ENCODE results near the gene CREB5. TPM values are rescaled to one million over a fixed set of nuclear protein-coding genes. Genes with fewer than 3 reads are reported as not detected.

Gene CREB5
- total RNA-seq, 1 experiment from 2014 or later: 1.3 TPM

DNA sequence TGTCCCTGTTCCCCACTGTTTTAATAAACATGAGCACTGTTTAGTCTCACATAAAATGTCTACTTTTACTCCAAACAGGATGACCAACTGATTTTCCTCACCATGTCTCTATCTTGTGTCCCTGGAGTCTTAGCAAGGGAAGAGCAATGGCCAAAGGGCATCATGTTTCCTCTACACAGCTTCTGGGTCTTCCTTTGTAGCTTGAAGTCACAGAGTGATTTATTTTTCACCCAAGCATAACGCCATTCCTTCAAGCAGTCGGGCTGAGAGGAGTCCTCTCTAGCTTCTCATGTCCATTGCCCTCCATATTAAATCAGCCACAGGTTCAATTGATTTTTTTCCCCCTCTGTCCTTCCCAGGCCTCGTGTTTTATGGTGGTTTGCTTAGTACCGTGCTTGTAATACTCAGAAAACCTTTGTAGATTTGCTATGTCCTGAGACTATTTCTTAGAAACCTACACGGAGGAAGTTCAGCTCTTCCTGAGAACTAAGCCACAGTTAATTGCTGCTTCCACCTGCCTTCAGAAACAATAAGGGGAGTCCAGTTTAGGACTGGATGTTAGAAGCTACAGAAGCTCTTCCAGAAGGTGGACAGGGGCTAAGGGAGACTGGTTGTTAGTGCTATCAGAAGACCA, 178.8 kb downstream of the CREB5 start:
- CTCF ChIA-PET: interaction anchor here (1.2 kb wide), 1 partner anchor 292 kb away, joined by 3 read pairs; no protein-coding TSS in a partner anchor
- Mint-ChIP-seq H3K4me1 (no peaks in the 10 kb centered on the region), H3K4me3 (no peak overlapping the region), H3K36me3 (no peaks in the 10 kb centered on the region), H3K9me3 (no peaks in the 10 kb centered on the region), H3K27me3 (ENCODE audit: low read depth) (no peaks in the 10 kb centered on the region; the same call in 1 of the 2 replicates), H3K27ac (no peak overlapping the region)
- TF ChIP-seq GRHL2 (CRISPR knock-in tag; IDR thresholded peaks at IDR 0.05; ENCODE audit: insufficient replicate concordance, severe bottlenecking) (no peak), ELF4 (CRISPR knock-in tag; IDR thresholded peaks at IDR 0.05; ENCODE audit: low read depth) (no peak)
- TF ChIP-seq, protein P1, sequence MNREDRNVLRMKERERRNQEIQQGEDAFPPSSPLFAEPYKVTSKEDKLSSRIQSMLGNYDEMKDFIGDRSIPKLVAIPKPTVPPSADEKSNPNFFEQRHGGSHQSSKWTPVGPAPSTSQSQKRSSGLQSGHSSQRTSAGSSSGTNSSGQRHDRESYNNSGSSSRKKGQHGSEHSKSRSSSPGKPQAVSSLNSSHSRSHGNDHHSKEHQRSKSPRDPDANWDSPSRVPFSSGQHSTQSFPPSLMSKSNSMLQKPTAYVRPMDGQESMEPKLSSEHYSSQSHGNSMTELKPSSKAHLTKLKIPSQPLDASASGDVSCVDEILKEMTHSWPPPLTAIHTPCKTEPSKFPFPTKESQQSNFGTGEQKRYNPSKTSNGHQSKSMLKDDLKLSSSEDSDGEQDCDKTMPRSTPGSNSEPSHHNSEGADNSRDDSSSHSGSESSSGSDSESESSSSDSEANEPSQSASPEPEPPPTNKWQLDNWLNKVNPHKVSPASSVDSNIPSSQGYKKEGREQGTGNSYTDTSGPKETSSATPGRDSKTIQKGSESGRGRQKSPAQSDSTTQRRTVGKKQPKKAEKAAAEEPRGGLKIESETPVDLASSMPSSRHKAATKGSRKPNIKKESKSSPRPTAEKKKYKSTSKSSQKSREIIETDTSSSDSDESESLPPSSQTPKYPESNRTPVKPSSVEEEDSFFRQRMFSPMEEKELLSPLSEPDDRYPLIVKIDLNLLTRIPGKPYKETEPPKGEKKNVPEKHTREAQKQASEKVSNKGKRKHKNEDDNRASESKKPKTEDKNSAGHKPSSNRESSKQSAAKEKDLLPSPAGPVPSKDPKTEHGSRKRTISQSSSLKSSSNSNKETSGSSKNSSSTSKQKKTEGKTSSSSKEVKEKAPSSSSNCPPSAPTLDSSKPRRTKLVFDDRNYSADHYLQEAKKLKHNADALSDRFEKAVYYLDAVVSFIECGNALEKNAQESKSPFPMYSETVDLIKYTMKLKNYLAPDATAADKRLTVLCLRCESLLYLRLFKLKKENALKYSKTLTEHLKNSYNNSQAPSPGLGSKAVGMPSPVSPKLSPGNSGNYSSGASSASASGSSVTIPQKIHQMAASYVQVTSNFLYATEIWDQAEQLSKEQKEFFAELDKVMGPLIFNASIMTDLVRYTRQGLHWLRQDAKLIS (CRISPR knock-in tag; IDR thresholded peaks at IDR 0.05; ENCODE audit: borderline replicate concordance): no peak
- TF ChIP-seq, protein P2, sequence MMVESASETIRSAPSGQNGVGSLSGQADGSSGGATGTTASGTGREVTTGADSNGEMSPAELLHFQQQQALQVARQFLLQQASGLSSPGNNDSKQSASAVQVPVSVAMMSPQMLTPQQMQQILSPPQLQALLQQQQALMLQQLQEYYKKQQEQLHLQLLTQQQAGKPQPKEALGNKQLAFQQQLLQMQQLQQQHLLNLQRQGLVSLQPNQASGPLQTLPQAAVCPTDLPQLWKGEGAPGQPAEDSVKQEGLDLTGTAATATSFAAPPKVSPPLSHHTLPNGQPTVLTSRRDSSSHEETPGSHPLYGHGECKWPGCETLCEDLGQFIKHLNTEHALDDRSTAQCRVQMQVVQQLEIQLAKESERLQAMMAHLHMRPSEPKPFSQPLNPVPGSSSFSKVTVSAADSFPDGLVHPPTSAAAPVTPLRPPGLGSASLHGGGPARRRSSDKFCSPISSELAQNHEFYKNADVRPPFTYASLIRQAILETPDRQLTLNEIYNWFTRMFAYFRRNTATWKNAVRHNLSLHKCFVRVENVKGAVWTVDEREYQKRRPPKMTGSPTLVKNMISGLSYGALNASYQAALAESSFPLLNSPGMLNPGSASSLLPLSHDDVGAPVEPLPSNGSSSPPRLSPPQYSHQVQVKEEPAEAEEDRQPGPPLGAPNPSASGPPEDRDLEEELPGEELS (CRISPR knock-in tag; IDR thresholded peaks at IDR 0.05): no peak
- TF ChIP-seq, protein P3, sequence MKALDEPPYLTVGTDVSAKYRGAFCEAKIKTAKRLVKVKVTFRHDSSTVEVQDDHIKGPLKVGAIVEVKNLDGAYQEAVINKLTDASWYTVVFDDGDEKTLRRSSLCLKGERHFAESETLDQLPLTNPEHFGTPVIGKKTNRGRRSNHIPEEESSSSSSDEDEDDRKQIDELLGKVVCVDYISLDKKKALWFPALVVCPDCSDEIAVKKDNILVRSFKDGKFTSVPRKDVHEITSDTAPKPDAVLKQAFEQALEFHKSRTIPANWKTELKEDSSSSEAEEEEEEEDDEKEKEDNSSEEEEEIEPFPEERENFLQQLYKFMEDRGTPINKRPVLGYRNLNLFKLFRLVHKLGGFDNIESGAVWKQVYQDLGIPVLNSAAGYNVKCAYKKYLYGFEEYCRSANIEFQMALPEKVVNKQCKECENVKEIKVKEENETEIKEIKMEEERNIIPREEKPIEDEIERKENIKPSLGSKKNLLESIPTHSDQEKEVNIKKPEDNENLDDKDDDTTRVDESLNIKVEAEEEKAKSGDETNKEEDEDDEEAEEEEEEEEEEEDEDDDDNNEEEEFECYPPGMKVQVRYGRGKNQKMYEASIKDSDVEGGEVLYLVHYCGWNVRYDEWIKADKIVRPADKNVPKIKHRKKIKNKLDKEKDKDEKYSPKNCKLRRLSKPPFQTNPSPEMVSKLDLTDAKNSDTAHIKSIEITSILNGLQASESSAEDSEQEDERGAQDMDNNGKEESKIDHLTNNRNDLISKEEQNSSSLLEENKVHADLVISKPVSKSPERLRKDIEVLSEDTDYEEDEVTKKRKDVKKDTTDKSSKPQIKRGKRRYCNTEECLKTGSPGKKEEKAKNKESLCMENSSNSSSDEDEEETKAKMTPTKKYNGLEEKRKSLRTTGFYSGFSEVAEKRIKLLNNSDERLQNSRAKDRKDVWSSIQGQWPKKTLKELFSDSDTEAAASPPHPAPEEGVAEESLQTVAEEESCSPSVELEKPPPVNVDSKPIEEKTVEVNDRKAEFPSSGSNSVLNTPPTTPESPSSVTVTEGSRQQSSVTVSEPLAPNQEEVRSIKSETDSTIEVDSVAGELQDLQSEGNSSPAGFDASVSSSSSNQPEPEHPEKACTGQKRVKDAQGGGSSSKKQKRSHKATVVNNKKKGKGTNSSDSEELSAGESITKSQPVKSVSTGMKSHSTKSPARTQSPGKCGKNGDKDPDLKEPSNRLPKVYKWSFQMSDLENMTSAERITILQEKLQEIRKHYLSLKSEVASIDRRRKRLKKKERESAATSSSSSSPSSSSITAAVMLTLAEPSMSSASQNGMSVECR (CRISPR knock-in tag; IDR thresholded peaks at IDR 0.05; ENCODE audit: borderline replicate concordance): no peak
- ATAC-seq (no peak), DNase-seq (ENCODE audit: low spot score) (no peak)
- POLR2A ChIA-PET: interaction anchor here (0.6 kb wide), 1 partner anchor 300 kb away, joined by 4 read pairs; no protein-coding TSS in a partner anchor

DNA sequence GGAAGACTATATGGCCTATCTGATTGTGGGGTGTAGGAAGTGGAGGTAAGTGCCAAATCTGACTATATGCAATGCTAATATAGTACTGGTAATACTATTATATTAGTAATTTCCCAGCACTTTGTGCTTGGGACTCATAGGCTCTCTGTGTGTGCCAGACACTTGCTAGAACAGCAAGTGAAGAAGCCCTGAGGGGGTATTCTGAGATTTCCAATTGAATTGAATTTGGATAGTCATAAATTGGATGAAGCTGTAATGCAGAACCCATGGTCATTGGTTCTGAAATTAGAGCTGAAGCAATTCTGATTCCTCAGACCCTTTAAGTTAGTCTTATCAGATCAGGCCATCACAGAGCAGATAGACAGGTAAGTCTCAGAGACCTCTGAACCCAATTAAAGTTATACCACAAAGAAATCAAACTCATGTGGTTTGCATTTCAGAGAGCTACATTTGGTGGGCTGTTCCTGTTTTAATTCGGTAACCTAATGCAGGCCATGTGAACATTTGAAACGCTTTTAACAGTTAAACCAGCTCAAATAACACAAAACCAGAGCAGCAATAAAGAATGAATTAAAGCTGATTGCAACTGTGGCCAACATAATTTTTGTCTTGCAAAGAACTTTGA, 179.5 kb downstream of the CREB5 start:
- ATAC-seq (no peak), DNase-seq (ENCODE audit: low spot score) (no peak)
- no peaks in the 10 kb centered on the region for H3K4me1 Mint-ChIP-seq
- H3K27ac Mint-ChIP-seq: no peak overlapping the region
- ChIA-PET CTCF (interaction anchor here (1.2 kb wide), 1 partner anchor 293 kb away, joined by 3 read pairs; no protein-coding TSS in a partner anchor), POLR2A (no interaction called here)
- no peaks in the 10 kb centered on the region for H3K36me3 Mint-ChIP-seq
- no peaks in the 10 kb centered on the region; the same call in 1 of the 2 replicates for H3K27me3 Mint-ChIP-seq (ENCODE audit: low read depth)
- no peak for TF ChIP-seq ZNF416 (CRISPR knock-in tag; IDR thresholded peaks at IDR 0.05)
- no peak for TF ChIP-seq SOX15 (CRISPR knock-in tag; IDR thresholded peaks at IDR 0.05)
- no peak for TF ChIP-seq SP1 (CRISPR knock-in tag; conservative IDR thresholded peaks at IDR 0.05)
- TF ChIP-seq, protein P4, sequence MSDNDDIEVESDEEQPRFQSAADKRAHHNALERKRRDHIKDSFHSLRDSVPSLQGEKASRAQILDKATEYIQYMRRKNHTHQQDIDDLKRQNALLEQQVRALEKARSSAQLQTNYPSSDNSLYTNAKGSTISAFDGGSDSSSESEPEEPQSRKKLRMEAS (CRISPR knock-in tag; IDR thresholded peaks at IDR 0.05): no peak
- TF ChIP-seq, protein P5, sequence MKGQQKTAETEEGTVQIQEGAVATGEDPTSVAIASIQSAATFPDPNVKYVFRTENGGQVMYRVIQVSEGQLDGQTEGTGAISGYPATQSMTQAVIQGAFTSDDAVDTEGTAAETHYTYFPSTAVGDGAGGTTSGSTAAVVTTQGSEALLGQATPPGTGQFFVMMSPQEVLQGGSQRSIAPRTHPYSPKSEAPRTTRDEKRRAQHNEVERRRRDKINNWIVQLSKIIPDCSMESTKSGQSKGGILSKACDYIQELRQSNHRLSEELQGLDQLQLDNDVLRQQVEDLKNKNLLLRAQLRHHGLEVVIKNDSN (CRISPR knock-in tag; IDR thresholded peaks at IDR 0.05): no peak
- no peak for TF ChIP-seq EMX1 (CRISPR knock-in tag; IDR thresholded peaks at IDR 0.05)
- TF ChIP-seq, protein P6, sequence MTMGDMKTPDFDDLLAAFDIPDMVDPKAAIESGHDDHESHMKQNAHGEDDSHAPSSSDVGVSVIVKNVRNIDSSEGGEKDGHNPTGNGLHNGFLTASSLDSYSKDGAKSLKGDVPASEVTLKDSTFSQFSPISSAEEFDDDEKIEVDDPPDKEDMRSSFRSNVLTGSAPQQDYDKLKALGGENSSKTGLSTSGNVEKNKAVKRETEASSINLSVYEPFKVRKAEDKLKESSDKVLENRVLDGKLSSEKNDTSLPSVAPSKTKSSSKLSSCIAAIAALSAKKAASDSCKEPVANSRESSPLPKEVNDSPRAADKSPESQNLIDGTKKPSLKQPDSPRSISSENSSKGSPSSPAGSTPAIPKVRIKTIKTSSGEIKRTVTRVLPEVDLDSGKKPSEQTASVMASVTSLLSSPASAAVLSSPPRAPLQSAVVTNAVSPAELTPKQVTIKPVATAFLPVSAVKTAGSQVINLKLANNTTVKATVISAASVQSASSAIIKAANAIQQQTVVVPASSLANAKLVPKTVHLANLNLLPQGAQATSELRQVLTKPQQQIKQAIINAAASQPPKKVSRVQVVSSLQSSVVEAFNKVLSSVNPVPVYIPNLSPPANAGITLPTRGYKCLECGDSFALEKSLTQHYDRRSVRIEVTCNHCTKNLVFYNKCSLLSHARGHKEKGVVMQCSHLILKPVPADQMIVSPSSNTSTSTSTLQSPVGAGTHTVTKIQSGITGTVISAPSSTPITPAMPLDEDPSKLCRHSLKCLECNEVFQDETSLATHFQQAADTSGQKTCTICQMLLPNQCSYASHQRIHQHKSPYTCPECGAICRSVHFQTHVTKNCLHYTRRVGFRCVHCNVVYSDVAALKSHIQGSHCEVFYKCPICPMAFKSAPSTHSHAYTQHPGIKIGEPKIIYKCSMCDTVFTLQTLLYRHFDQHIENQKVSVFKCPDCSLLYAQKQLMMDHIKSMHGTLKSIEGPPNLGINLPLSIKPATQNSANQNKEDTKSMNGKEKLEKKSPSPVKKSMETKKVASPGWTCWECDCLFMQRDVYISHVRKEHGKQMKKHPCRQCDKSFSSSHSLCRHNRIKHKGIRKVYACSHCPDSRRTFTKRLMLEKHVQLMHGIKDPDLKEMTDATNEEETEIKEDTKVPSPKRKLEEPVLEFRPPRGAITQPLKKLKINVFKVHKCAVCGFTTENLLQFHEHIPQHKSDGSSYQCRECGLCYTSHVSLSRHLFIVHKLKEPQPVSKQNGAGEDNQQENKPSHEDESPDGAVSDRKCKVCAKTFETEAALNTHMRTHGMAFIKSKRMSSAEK (CRISPR knock-in tag; IDR thresholded peaks at IDR 0.05; ENCODE audit: borderline replicate concordance): no peak
- no peak for TF ChIP-seq TEAD4 (CRISPR knock-in tag; IDR thresholded peaks at IDR 0.05)
- no peaks in the 10 kb centered on the region for H3K9me3 Mint-ChIP-seq
- no peak overlapping the region for H3K4me3 Mint-ChIP-seq
